GM12878 (cell line): ENCODE measurements around the gene LRRC41. TPM values are rescaled to one million over a fixed set of nuclear protein-coding genes. Genes with fewer than 3 reads are reported as not detected.

Source experiments
- ATAC-seq: fragments of 200-7000 bp; cut with Tn5 transposase; 3 replicates; pipeline ENCODE4 v1.9.1; 2020; ENCODE audit warnings: mild to moderate bottlenecking, moderate library complexity
- BruUV-seq: library from RNA; stranded (reverse); fragments of 400-500 nt; replicated peaks from 2 replicates; lab custom pipeline; 2021; lab: Mats Ljungman, UMichigan
- CTCF ChIA-PET: fragments of 300-600 bp; sonication (Branson Sonifier 250); formaldehyde crosslinking; extraction: SDS; loops from one replicate; lab custom pipeline; 2021; ENCODE audit warnings: inconsistent platforms; lab: Yijun Ruan, JAX
- POLR2A ChIA-PET: fragments of 350-600 bp; formaldehyde crosslinking; extraction: SDS; loops from one replicate; lab custom pipeline; 2021; ENCODE audit warnings: inconsistent platforms; lab: Charles Lee
- RAD21 ChIA-PET: fragments of 300-600 bp; sonication (Branson Sonifier 250); formaldehyde crosslinking; loops from one replicate; lab custom pipeline; 2023; ENCODE audit warnings: antibody characterized with exemption; ENCODE audit not compliant: unreplicated experiment; lab: Charles Lee
- SMC1A ChIA-PET: fragments of 300-600 bp; sonication (Branson Sonifier 250); formaldehyde crosslinking; loops from one replicate; lab custom pipeline; 2023; ENCODE audit not compliant: unreplicated experiment, uncharacterized antibody; lab: Charles Lee
- DNase-seq: peaks from one replicate; pipeline ENCODE4 v3.0.0-alpha.2; 2011; ENCODE audit warnings: low read depth, low spot score
- FAIRE-seq: peaks from 3 replicates; lab custom pipeline; 2011; peaks lifted over from hg19 to GRCh38; lab: Jason Lieb, UNC
- H2AFZ ChIP-seq: 2 replicates; pipeline ENCODE4 v1.6.0; 2011; ENCODE audit warnings: low read depth, low read length, control low read depth; ENCODE audit not compliant: control insufficient read depth
- H3K27ac ChIP-seq: 2 replicates; pipeline ENCODE4 v1.5.1; 2011; ENCODE audit warnings: control low read depth; ENCODE audit not compliant: control insufficient read depth, insufficient read depth
- H3K27me3 ChIP-seq, 2 experiments: replicated peaks in 1 of 2; 2 replicates each; pipeline versions ENCODE4 v1.6.0 to v1.6.1; 2011; ENCODE audit warnings: low read length in 1 of 2; ENCODE audit not compliant: control insufficient read depth in 2 of 2, insufficient read depth in 2 of 2
- H3K36me3 ChIP-seq, 2 experiments: 2 replicates each; pipeline ENCODE4 v1.5.1; 2011; ENCODE audit warnings: low read length in 1 of 2; ENCODE audit not compliant: control insufficient read depth in 2 of 2, insufficient read depth in 2 of 2
- H3K4me1 ChIP-seq: 2 replicates; pipeline ENCODE4 v1.6.1; 2011; ENCODE audit warnings: mild to moderate bottlenecking, low read length, moderate library complexity, mixed read lengths; ENCODE audit not compliant: control insufficient read depth, insufficient read depth
- H3K4me2 ChIP-seq: 2 replicates; pipeline ENCODE4 v1.6.0; 2011; ENCODE audit warnings: control low read depth; ENCODE audit not compliant: control insufficient read depth, insufficient read depth
- H3K4me3 ChIP-seq: fragments of 200-600 bp; sonication (generic); 2 replicates; pipeline ENCODE4 v1.5.1; 2016
- H3K79me2 ChIP-seq: 2 replicates; pipeline ENCODE4 v1.6.0; 2011; ENCODE audit warnings: low read length; ENCODE audit not compliant: control insufficient read depth, insufficient read depth
- H3K9ac ChIP-seq: 2 replicates; pipeline ENCODE4 v1.8.0; 2011; ENCODE audit warnings: low read length, control low read depth, mixed read lengths; ENCODE audit not compliant: control insufficient read depth, insufficient read depth
- H3K9me3 ChIP-seq: replicated peaks from 3 replicates; pipeline ENCODE4 v1.5.1; 2011; ENCODE audit warnings: mild to moderate bottlenecking, low read length; ENCODE audit not compliant: control insufficient read depth, insufficient read depth
- H4K20me1 ChIP-seq: 2 replicates; pipeline ENCODE4 v1.6.0; 2011; ENCODE audit not compliant: control insufficient read depth, insufficient read depth
- CBX3 ChIP-seq: fragments of 200-600 bp; sonication (generic); IDR thresholded peaks from 2 replicates; pipeline ENCODE4 v1.6.1; 2016; ENCODE audit warnings: low read depth, borderline replicate concordance
- MTA3 ChIP-seq: IDR thresholded peaks from 2 replicates; pipeline ENCODE4 v1.6.1; 2012; ENCODE audit warnings: low read length, inconsistent platforms, borderline replicate concordance
- RAD51 ChIP-seq: fragments of 450-650 bp; IDR thresholded peaks from 2 replicates; pipeline ENCODE4 v1.6.1; 2016; ENCODE audit warnings: moderate library complexity, mild to moderate bottlenecking, inconsistent platforms
- SIN3A ChIP-seq: IDR thresholded peaks from 2 replicates; pipeline ENCODE4 v1.6.1; 2012; ENCODE audit warnings: low read depth, low read length, improper control_type of control experiment
- SKIL ChIP-seq: fragments of 450-650 bp; IDR thresholded peaks from 2 replicates; pipeline ENCODE4 v1.6.1; 2017; ENCODE audit warnings: mild to moderate bottlenecking, low read depth, inconsistent platforms; ENCODE audit not compliant: poor library complexity, severe bottlenecking
- TCF7 ChIP-seq: IDR thresholded peaks from 2 replicates; pipeline ENCODE4 v1.6.1; 2014; ENCODE audit warnings: antibody characterized with exemption, borderline replicate concordance
- YBX1 ChIP-seq: fragments of 450-650 bp; IDR thresholded peaks from 2 replicates; pipeline ENCODE4 v1.6.1; 2016; ENCODE audit warnings: antibody characterized with exemption
- ZBTB4 ChIP-seq: fragments of 450-650 bp; formaldehyde crosslinking; IDR thresholded peaks from 2 replicates; pipeline ENCODE4 v1.4.0; 2022; ENCODE audit warnings: mild to moderate bottlenecking, moderate library complexity
- ZNF207 ChIP-seq: fragments of 450-650 bp; IDR thresholded peaks from 2 replicates; pipeline ENCODE4 v1.6.1; 2014; ENCODE audit warnings: antibody characterized with exemption, mild to moderate bottlenecking, borderline replicate concordance
- ZNF622 ChIP-seq: fragments of 450-650 bp; IDR thresholded peaks from 2 replicates; pipeline ENCODE4 v1.6.1; 2017; ENCODE audit warnings: mild to moderate bottlenecking, inconsistent platforms
- whole genome bisulfite sequencing: methylation state at CpG from one replicate; pipeline ENCODE4 v1.1.6; 2016; ENCODE audit warnings: low lambda C conversion rate; ENCODE audit not compliant: insufficient replicate concordance, insufficient coverage; ENCODE audit errors: missing lambda C conversion rate; 5-methylcytosine and 5-hydroxymethylcytosine counted together
- in situ Hi-C: fragments of 300-500 bp; cut with MboI; formaldehyde crosslinking; loops from 9 replicates; pipeline ENCODE4 v1.14.3; 2018; ENCODE audit warnings: mixed read lengths
- intact Hi-C: fragments of 100-400 bp; cut with micrococcal nuclease; formaldehyde crosslinking; loops from one replicate; pipeline ENCODE4 v1.14.2; 2022; ENCODE audit not compliant: unreplicated experiment
- polyA plus RNA-seq, 11 experiments: library from polyadenylated mRNA; depleted of rRNA in 4 of 11; unstranded in 6 of 11; stranded (reverse) in 5 of 11; fragments of >200 nt; fragmentation: Nextera tagmentation in 4 of 11; fragmentation: Illumina TruSeq in 1 of 11; extraction: Ambion mirVana in 4 of 11; extraction: Trizol in 1 of 11; gene quantifications; 1 replicate in 1 of 11; 2 replicates in 10 of 11; pipeline versions ENCODE4 v1.2.1 to v1.2.3, GENCODE V29; 2011 to 2016; ENCODE audit warnings: inconsistent platforms in 2 of 11, missing spikeins in 2 of 11, low read depth in 1 of 11
- total RNA-seq, 4 experiments: library from RNA; depleted of rRNA in 3 of 4; stranded (reverse); fragments of >200 nt in 3 of 4; fragmentation: Illumina TruSeq in 1 of 4; extraction: Trizol in 1 of 4; gene quantifications; 2 replicates each; pipeline versions ENCODE4 v1.2.1 to v1.2.3, GENCODE V29; 2013 to 2021

LRRC41 gene
- total and polyA plus RNA-seq, 10 of the 15 experiments (the other 5 are each of a cell fraction or from before 2014, with no cell fraction given) = 12.0 to 79.9 (median 48.5) TPM

DNA sequence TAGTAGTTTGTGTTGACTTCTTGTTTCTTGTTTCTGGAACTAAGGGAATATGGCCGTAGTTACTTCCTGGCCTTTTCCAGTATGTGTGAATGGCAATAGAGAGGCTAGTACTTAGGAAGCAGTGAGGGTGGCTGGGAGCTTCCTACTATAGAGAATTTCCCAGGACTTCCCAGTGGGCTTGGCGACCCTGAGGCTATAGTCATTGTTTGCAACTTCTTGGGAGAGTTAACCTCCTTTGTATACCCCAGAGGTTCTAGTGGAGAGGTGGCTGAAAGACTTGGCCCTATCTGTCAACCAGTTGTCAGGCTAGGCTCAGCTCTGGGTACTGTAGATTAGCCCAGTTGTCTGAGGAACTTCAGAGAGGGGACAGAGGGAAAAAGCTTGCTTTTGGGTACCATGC is 40.3 kb downstream of the LRRC41 start:
- FAIRE-seq = no peak
- no peaks in the 10 kb centered on the region for H3K79me2 ChIP-seq
- H3K9ac ChIP-seq = no peak overlapping the region
- H4K20me1 ChIP-seq = peaks cover 2% of the 10 kb centered on the region; the same call in 1 of the 2 replicates
- H3K9me3 ChIP-seq = no peaks in the 10 kb centered on the region
- no TSS peak for BruUV-seq
- no peaks in the 10 kb centered on the region for H3K4me1 ChIP-seq
- no peak overlapping the region for H2AFZ ChIP-seq
- in situ Hi-C loops = no loop called here
- peaks cover 36 to 62% of the 10 kb centered on the region in 2 experiments for H3K36me3 ChIP-seq
- RAD21 ChIA-PET = no interaction called here
- no peak overlapping the region for H3K27ac ChIP-seq
- SMC1A ChIA-PET = interaction anchor here (1.1 to 1.7 kb wide), 2 partner anchors 13 to 20 kb away, joined by 4 to 7 read pairs; no protein-coding TSS in a partner anchor
- no peak overlapping the region for H3K4me2 ChIP-seq
- CTCF ChIA-PET = interaction anchor here (1.1 to 1.8 kb wide), 2 partner anchors 18 to 77 kb away, joined by 3 to 4 read pairs; no protein-coding TSS in a partner anchor
- H3K27me3 ChIP-seq = no peaks in the 10 kb centered on the region
- POLR2A ChIA-PET = interaction anchor here (0.5 to 0.6 kb wide), 4 partner anchors 8 to 402 kb away, joined by 3 to 9 read pairs (median 3); no protein-coding TSS in a partner anchor
- no peak for TF ChIP-seq MTA3
- no peak for TF ChIP-seq RAD51
- no peak for TF ChIP-seq SIN3A
- no peak for TF ChIP-seq SKIL
- TF ChIP-seq CBX3 = no peak
- no peak for TF ChIP-seq ZNF207
- no peak for TF ChIP-seq TCF7
- TF ChIP-seq ZNF622 = no peak
- TF ChIP-seq YBX1 = no peak
- no peak for TF ChIP-seq ZBTB4 (CRISPR knock-in tag)
- TF ChIP-seq, all 136 proteins: peak for 0
- DNase-seq (no peak), ATAC-seq (no peak)
- intact Hi-C loops = no loop called here
- 100% methylated on average over 2 of the region's 2 CpGs for WGBS
- no peak overlapping the region for H3K4me3 ChIP-seq
